ENCODE results near the gene JMJD1C.
A peak's percentile ranks its signal among the peaks of the same experiment; 100 is the strongest.

The JMJD1C gene

GRCh38 chr10:63210611-63211196 is 255.1 kb downstream of the JMJD1C start:
- DNase-seq = no peak

- DNase-seq = no peak
Measured at GRCh38 chr10:63209705-63210104, 256.1 kb downstream of the JMJD1C start.

- DNase-seq = no peak
Measured at GRCh38 chr10:63208986-63209385, 256.8 kb downstream of the JMJD1C start.

DNA sequence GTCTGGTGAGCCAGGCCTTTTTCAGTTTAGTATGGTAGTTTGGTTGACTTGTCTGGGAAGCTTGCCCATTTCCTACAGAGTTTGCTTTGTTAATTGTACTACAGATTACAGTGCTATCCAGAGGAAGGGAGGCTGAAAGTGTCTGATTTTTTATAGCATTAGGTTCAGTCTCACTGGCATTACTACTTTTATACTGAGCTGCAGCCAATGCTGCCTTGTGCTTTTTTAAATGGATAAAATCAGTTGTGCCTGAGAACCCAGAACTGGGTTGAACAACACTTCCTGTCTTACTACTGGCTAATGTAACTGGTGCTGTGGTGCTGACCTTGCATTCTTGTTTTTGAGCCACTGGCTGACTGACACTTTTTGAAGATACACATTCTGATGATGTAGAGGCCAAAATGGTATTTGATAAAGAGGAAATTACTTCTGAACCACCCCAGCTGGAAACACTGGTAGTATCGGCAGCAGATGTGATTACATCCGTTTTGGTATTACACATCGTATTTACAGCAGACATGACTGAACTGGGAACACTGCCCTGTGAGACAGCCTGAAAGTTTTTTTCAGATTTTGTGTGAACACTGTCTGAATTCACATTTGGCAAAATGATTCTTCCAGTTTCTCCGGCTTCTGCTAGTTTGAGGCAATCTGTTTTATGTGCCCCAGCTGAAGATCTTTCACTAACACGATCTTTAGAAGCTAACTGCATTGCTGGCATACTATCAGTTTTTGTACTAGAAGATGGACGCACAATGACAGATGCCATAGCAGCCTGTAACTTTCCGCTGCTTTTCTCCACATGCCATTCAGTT is 258.6 kb downstream of the JMJD1C start:
- peak; percentile 26 for DNase-seq

GRCh38 chr10:63206576-63206975 is 259.2 kb downstream of the JMJD1C start:
- no peak for DNase-seq

DNA sequence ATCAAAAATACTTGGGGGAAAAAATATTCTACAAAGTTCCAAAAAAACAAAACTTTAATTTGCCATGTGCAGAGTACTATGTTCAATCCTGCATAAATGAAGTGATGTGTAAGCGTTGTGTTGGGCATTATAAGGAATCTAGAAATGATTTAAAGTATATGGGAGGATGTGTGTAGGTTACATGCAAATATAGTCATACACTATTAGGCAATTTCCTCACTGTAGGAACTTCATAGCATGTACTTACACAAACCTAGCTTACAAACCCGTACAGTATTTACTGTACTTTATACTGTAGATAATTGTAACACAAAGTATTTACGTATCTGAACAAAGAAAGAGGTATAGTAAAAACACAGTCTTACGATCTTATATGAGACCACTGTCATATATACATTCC is 260.4 kb downstream of the JMJD1C start:
- DNase-seq = no peak

GRCh38 chr10:63204667-63205391 is 260.9 kb downstream of the JMJD1C start:
- no peak for DNase-seq

DNA sequence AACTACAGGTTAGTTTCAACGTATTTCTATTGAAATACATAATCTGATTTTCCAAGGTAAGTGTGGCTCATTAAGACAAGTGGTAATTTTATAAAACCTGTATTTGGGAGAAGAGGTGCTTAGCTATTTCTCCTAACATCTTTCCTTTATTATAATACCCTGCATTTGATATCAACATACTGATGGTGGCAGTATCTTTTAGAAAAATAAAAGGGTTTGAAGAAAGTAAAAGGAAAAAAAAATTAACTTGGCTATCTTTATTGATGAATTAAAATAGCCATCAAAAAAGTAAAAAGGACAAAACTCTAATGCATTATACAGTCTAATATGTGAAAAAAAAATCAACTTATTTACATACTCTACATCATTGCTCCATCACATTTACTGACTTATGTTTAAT is 264.7 kb downstream of the JMJD1C start:
- no peak for DNase-seq

DNA sequence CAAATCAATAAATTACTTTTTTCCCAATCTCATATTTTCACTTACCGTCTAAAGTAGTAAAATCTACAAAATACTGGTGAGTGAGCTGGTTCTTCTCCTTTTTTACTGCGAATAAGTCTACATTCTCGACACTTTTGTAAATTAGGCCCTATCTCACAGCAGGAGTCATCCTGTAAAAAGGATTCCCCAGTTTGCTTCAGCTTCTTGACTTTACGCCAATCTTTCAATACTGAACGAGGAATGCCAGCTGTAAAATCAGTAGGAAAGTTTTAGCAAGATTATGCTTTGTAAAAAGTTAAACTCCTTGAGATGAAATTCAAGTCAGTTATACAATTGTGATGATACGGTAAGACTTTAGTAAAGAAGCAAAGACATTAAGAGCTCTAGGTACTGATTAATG is 265.3 kb downstream of the JMJD1C start:
- DNase-seq = no peak

DNA sequence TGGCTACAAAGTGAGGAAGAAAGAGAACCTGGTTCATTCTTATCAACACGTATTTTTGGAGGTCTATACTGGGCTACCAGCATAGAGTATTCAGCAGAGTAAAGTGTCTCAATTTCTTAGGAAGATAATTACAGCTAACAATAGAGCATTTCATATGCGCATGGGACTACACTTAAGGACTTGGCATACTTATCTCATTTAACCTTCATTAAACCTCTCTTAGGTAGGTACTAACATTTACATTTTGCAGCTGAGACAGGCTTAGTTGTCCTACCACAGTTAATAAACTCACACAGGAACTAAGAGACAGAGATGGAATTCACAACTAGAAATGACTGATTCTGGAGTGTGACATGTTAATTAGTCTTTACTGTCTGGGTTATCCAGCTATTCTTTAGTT is 266.1 kb downstream of the JMJD1C start:
- no peak for DNase-seq

DNA sequence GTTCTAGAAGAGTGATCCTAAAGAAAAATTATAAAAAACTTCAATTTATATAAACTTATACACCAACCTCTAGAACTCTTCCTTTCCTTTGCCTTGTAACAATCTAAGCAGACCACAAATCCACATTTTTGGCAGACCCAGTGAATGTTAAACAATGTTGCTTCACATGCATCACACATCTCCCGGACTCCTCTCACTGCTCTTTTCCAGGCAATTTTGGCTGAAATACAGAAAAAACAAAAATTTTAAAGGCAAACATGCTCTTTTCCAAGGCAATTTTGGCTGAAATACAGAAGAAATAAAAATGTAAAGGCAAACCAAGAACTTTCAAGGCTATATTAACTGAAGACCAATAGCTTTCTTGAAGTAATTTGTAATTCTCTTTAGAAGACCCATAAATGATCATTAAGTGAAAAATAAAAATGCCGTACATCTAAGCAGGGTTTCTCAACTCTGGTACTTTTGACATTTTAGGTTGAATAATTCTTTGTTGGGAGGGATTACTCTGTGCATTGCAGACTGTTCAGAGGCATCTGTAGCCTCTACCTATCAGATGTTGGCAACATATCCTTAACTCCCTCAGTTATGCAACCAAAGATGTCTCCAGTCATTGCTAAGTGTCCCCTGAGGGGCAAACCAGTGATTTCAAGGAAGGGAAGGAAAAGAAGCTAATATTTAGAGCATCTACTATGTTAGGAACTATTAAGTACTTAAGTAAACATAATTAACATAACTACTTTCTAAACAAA is 268.3 kb downstream of the JMJD1C start:
- DNase-seq = no peak

- no peak for DNase-seq
Measured at GRCh38 chr10:63192826-63193225, 273.0 kb downstream of the JMJD1C start.

GRCh38 chr10:63175534-63175933 is 290.2 kb downstream of the JMJD1C start:
- no peak for DNase-seq

DNA sequence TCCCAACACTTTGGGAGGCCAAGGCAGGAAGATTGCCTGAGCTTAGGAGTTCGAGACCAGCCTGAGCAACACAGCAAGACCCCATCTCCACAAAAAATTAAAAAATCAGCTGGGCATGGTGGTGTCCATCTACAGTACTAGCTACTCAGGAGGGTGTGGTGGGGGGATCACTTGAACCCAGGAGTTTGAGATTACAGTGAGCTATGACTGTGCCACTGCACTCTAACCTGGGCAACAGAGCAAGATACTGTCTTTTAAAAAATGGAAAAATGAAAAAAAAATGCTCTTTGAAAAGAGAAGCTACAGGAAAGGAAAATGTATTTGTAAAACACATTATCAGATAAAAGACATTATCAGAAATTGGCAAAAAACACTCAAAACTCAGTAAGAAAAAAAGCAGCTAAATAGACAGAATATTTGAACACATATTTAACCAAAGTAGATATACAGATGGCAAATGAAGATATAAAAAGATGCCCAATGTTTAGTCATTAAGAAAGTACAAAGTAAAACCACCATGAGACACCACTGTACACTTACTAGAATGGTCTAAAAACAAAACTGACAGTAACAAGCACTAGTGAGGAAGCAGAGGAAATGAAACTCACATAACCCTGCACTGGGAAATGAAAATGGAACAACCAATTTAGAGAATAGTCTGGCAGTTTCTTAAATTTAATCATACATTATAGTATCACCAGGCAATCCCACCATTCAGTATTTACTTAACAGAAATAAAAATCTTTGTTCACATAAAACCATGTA is 292.1 kb downstream of the JMJD1C start:
- peak; percentile 23 for DNase-seq

- no peak for DNase-seq
Measured at GRCh38 chr10:63171926-63172325, 293.9 kb downstream of the JMJD1C start.

- no peak for DNase-seq
Measured at GRCh38 chr10:63171255-63171855, 294.4 kb downstream of the JMJD1C start.

DNA sequence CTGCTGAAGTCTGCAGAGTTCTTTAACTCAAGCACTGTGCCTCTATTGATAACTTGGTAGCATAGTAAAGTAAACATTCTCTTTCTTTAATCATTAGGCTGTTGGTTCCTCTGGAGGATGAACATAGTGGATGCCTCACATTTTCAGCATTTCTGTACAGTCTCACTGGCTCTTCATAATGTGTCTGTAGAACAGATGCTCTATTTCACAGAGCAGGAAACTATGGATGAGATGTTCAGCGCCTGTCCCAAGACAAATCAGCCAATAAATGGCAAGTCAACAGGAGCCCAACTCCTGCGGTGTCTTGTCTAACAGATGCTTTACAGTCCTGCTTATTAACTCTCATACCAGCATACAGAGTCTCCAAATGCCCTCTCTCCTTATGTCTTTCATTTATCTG is 296.2 kb downstream of the JMJD1C start:
- no peak for DNase-seq

- no peak for DNase-seq
Measured at GRCh38 chr10:63168821-63169462, 296.8 kb downstream of the JMJD1C start.

- peak; percentile 52 for DNase-seq
Measured at GRCh38 chr10:63166742-63167258, 299.0 kb downstream of the JMJD1C start.

- DNase-seq = no peak
Measured at GRCh38 chr10:63165249-63165648, 300.5 kb downstream of the JMJD1C start.

- no peak for DNase-seq
Measured at GRCh38 chr10:63164166-63164623, 301.6 kb downstream of the JMJD1C start.

Data from CD4-positive, alpha-beta T cell treated with Interleukin-4 for 4 hours (primary cell).